ENCODE data around the gene OR8B8. TPM values are rescaled to one million over a fixed set of nuclear protein-coding genes. Genes with fewer than 3 reads are reported as not detected.

OR8B8 gene
- total RNA-seq, 1 experiment from 2014 or later, result not detected

DNA sequence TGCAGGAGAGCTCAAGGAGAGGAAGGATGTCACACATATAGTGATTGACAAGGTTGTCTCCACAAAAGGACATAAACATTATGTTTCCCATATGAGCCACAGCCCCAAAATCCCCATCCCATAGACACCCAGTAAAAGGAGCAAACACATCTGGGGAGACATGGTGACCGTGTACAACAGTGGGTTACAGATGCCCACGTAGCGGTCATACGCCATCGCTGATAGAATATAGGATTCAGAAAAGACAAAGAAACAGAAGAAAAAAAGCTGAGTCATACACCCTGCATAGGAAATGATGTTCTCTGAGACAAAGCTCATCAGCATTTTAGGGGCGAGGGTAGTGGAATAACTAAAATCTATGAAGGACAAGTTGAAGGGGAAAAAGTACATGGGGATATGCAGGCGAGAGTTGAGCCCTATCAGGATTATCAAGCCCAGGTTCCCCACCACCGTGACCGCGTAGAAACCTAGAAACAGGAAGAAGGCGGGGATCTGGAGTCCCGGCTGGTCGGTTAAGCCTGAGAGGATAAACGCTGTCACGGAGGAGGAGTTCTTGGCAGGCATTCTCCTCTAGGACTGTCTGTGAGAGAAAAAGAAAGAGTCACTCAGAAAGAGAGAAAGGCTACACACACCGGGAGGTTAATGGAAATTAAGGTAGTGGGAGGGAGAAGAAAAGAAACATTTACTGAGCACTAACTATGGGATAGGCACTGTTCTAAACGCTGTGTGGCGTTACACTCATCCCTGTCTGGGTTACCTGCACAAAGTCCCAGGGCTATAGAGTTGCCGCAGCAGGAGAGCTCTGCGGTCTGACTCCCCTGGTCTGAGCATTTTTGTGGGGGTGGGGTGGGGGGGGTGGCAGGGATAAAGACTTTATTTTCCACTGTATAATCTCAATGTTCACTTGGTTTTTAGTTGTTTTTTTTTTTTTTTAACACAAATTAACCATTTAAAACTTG lies 36.1 kb upstream of the OR8B8 start:
- ATAC-seq (peak; percentile 91), DNase-seq (ENCODE audit: low spot score) (no peak)
- Mint-ChIP-seq H3K27ac (peak overlapping the region; percentile 83; the same call in 1 of the 2 replicates), H3K9me3 (0 out of 2 replicates have a peak, but pooled peaks cover 3% of the 10 kb centered on the region), H3K4me1 (peaks cover 28% of the 10 kb centered on the region), H3K27me3 (ENCODE audit: low read depth) (no peaks in the 10 kb centered on the region), H3K36me3 (no peaks in the 10 kb centered on the region), H3K4me3 (peak overlapping the region; percentile 62)
- TF ChIP-seq, protein P1, sequence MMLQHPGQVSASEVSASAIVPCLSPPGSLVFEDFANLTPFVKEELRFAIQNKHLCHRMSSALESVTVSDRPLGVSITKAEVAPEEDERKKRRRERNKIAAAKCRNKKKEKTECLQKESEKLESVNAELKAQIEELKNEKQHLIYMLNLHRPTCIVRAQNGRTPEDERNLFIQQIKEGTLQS (CRISPR knock-in tag; conservative IDR thresholded peaks at IDR 0.05), result no peak
- TF ChIP-seq NFE2L1 (CRISPR knock-in tag; IDR thresholded peaks at IDR 0.05), result peak; percentile 69; the same call in 1 of the 2 replicates
- ChIA-PET POLR2A (no interaction called here), CTCF (interaction anchor here (0.7 to 2.0 kb wide), 2 partner anchors 55 to 122 kb away, joined by 3 to 6 read pairs; no protein-coding TSS in a partner anchor)

DNA sequence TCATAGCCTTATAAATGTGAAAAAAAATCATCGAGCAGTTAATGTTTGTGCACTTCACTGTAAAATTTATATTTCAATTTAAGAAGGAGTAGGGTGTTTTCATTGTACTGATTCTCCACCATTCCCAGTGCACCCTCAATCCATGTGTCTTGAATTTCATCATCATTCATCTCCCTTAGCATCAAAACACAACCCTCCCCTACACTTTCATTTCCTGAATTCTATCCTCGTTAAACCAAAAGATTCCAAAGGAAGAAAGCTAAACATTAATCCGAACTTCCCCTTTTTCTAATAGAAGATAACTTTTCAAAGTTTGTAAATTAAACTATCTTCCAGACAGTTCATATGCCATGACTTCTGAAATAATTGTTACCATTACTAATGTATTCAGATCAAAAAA lies 34.1 kb upstream of the OR8B8 start:
- peaks cover 37% of the 10 kb centered on the region for H3K4me1 Mint-ChIP-seq
- DNase-seq (ENCODE audit: low spot score), result no peak
- TF ChIP-seq CREB1 (CRISPR knock-in tag; IDR thresholded peaks at IDR 0.05), result no peak
- TF ChIP-seq, protein P2, sequence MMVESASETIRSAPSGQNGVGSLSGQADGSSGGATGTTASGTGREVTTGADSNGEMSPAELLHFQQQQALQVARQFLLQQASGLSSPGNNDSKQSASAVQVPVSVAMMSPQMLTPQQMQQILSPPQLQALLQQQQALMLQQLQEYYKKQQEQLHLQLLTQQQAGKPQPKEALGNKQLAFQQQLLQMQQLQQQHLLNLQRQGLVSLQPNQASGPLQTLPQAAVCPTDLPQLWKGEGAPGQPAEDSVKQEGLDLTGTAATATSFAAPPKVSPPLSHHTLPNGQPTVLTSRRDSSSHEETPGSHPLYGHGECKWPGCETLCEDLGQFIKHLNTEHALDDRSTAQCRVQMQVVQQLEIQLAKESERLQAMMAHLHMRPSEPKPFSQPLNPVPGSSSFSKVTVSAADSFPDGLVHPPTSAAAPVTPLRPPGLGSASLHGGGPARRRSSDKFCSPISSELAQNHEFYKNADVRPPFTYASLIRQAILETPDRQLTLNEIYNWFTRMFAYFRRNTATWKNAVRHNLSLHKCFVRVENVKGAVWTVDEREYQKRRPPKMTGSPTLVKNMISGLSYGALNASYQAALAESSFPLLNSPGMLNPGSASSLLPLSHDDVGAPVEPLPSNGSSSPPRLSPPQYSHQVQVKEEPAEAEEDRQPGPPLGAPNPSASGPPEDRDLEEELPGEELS (CRISPR knock-in tag; IDR thresholded peaks at IDR 0.05), result no peak
- TF ChIP-seq, protein P3, sequence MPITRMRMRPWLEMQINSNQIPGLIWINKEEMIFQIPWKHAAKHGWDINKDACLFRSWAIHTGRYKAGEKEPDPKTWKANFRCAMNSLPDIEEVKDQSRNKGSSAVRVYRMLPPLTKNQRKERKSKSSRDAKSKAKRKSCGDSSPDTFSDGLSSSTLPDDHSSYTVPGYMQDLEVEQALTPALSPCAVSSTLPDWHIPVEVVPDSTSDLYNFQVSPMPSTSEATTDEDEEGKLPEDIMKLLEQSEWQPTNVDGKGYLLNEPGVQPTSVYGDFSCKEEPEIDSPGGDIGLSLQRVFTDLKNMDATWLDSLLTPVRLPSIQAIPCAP (CRISPR knock-in tag; IDR thresholded peaks at IDR 0.05), result no peak
- TF ChIP-seq, protein P4, sequence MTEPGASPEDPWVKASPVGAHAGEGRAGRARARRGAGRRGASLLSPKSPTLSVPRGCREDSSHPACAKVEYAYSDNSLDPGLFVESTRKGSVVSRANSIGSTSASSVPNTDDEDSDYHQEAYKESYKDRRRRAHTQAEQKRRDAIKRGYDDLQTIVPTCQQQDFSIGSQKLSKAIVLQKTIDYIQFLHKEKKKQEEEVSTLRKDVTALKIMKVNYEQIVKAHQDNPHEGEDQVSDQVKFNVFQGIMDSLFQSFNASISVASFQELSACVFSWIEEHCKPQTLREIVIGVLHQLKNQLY (CRISPR knock-in tag; IDR thresholded peaks at IDR 0.05), result no peak
- no peak for TF ChIP-seq TCF7 (CRISPR knock-in tag; IDR thresholded peaks at IDR 0.05; ENCODE audit: low read depth)
- TF ChIP-seq ZNF263 (CRISPR knock-in tag; IDR thresholded peaks at IDR 0.05; ENCODE audit: low read depth), result no peak
- no peak for TF ChIP-seq KAT7 (CRISPR knock-in tag; IDR thresholded peaks at IDR 0.05; ENCODE audit: borderline replicate concordance)
- TF ChIP-seq, protein P5, sequence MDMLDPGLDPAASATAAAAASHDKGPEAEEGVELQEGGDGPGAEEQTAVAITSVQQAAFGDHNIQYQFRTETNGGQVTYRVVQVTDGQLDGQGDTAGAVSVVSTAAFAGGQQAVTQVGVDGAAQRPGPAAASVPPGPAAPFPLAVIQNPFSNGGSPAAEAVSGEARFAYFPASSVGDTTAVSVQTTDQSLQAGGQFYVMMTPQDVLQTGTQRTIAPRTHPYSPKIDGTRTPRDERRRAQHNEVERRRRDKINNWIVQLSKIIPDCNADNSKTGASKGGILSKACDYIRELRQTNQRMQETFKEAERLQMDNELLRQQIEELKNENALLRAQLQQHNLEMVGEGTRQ (CRISPR knock-in tag; IDR thresholded peaks at IDR 0.05), result no peak
- TF ChIP-seq ELF4 (CRISPR knock-in tag; IDR thresholded peaks at IDR 0.05; ENCODE audit: low read depth), result no peak
- no peak for TF ChIP-seq OVOL2 (CRISPR knock-in tag; IDR thresholded peaks at IDR 0.05; ENCODE audit: borderline replicate concordance)
- TF ChIP-seq, protein P6, sequence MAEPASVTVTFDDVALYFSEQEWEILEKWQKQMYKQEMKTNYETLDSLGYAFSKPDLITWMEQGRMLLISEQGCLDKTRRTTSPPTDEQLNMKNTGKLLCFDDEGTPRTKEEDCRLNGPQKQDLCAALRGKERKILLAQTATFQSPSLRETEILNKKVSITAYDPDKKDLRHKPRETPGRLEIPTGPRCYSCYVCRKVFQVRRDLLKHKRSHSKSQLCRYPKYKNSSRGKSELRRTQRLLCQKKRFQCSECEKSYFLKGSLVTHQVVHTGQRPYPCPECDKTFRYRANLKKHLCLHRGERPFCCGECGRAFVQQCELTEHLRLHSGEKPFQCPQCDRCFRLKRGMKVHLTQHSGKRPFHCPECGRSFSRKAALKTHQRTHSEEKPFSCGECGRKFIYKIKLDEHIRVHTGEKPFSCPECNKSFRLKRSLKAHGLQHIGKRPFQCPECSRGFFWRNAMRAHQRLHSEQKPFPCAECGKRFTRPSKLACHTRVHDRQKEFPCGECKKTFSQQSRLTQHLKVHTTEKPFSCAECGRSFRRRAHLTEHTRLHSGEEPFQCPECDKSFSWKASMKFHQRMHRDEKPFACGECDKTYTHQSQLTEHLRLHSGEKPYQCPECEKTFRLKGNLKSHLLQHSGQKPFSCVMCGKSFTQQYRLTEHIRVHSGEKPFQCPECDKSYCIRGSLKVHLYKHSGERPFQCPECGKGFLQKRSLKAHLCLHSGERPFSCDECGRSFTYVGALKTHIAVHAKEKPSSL (CRISPR knock-in tag; conservative IDR thresholded peaks at IDR 0.05), result no peak
- TF ChIP-seq, protein P7, sequence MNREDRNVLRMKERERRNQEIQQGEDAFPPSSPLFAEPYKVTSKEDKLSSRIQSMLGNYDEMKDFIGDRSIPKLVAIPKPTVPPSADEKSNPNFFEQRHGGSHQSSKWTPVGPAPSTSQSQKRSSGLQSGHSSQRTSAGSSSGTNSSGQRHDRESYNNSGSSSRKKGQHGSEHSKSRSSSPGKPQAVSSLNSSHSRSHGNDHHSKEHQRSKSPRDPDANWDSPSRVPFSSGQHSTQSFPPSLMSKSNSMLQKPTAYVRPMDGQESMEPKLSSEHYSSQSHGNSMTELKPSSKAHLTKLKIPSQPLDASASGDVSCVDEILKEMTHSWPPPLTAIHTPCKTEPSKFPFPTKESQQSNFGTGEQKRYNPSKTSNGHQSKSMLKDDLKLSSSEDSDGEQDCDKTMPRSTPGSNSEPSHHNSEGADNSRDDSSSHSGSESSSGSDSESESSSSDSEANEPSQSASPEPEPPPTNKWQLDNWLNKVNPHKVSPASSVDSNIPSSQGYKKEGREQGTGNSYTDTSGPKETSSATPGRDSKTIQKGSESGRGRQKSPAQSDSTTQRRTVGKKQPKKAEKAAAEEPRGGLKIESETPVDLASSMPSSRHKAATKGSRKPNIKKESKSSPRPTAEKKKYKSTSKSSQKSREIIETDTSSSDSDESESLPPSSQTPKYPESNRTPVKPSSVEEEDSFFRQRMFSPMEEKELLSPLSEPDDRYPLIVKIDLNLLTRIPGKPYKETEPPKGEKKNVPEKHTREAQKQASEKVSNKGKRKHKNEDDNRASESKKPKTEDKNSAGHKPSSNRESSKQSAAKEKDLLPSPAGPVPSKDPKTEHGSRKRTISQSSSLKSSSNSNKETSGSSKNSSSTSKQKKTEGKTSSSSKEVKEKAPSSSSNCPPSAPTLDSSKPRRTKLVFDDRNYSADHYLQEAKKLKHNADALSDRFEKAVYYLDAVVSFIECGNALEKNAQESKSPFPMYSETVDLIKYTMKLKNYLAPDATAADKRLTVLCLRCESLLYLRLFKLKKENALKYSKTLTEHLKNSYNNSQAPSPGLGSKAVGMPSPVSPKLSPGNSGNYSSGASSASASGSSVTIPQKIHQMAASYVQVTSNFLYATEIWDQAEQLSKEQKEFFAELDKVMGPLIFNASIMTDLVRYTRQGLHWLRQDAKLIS (CRISPR knock-in tag; IDR thresholded peaks at IDR 0.05; ENCODE audit: borderline replicate concordance), result no peak
- no peaks in the 10 kb centered on the region for H3K36me3 Mint-ChIP-seq
- H3K9me3 Mint-ChIP-seq, result 0 out of 2 replicates have a peak, but pooled peaks cover 3% of the 10 kb centered on the region
- no peaks in the 10 kb centered on the region for H3K27me3 Mint-ChIP-seq (ENCODE audit: low read depth)
- no peak for ATAC-seq
- ChIA-PET POLR2A (no interaction called here), CTCF (no interaction called here)
- no peak overlapping the region for H3K4me3 Mint-ChIP-seq
- no peak overlapping the region for H3K27ac Mint-ChIP-seq
